Left ventricle myocardium inferior (tissue), 1 donor: ENCODE data around the gene SH2D7. TPM values are rescaled to one million over a fixed set of nuclear protein-coding genes. Genes with fewer than 3 reads are reported as not detected.

Experiments
- DNase-seq: peaks from one replicate; pipeline ENCODE4 v3.0.0-alpha.2; 2020
- H3K27ac ChIP-seq: fragments of 200-600 bp; replicated peaks from 2 replicates; pipeline ENCODE4 v1.8.0; 2021
- H3K27me3 ChIP-seq: fragments of 200-600 bp; 2 replicates; pipeline ENCODE4 v1.8.0; 2021; ENCODE audit warnings: low read depth
- H3K36me3 ChIP-seq: fragments of 200-600 bp; 2 replicates; pipeline ENCODE4 v1.8.0; 2021
- H3K4me1 ChIP-seq: fragments of 200-600 bp; 2 replicates; pipeline ENCODE4 v1.8.0; 2021
- H3K4me3 ChIP-seq: fragments of 200-600 bp; 2 replicates; pipeline ENCODE4 v1.8.0; 2021; ENCODE audit warnings: mild to moderate bottlenecking, moderate library complexity
- H3K9me3 ChIP-seq: fragments of 200-600 bp; replicated peaks from 2 replicates; pipeline ENCODE4 v1.8.0; 2021
- CTCF ChIP-seq: fragments of 200-600 bp; IDR thresholded peaks from 2 replicates; pipeline ENCODE4 v1.8.0; 2021; ENCODE audit warnings: antibody characterized with exemption, mild to moderate bottlenecking, borderline replicate concordance
- intact Hi-C: fragments of 100-400 bp; cut with micrococcal nuclease; formaldehyde crosslinking; loops from one replicate; pipeline ENCODE4 v1.11.0; 2022
- total RNA-seq: library from RNA; stranded (reverse); fragmentation: NEBNext Ultra II Directional; extraction: Animal tissue kit (Norgen Biotek cat#: 25700); gene quantifications from one replicate; pipeline ENCODE4 v1.2.1, GENCODE V29; 2021
- donor health status: DM: no; HTN: yes; CAD: no; lungs with severe emphysema.

Gene SH2D7
- total RNA-seq, 1 donor from 2014 or later: not detected

GRCh38 chr15:78077053-78077870 lies 15.1 kb upstream of the SH2D7 start, which contains the start of gene TBC1D2B:
Gene TBC1D2B, minus strand, starts transcription at chr15:78077711. Its CDS starts 59 bp downstream, at chr15:78077652.
- H3K4me1 ChIP-seq: peaks cover 53% of the 10 kb centered on the region
- peak; percentile 72 for DNase-seq

GRCh38 chr15:78077871-78078210 lies 14.5 kb upstream of the SH2D7 start:
- no peaks in the 10 kb centered on the region for H3K27me3 ChIP-seq
- no peak for DNase-seq
- no peaks in the 10 kb centered on the region for H3K36me3 ChIP-seq
- intact Hi-C loops: no loop called here
- no peak for TF ChIP-seq CTCF
- peak overlapping the region; percentile 94 for H3K4me3 ChIP-seq
- H3K9me3 ChIP-seq: no peaks in the 10 kb centered on the region
- peaks cover 47% of the 10 kb centered on the region for H3K4me1 ChIP-seq
- peak overlapping the region; percentile 95 for H3K27ac ChIP-seq

More at GRCh38 chr15:78077053-78077870, 15.1 kb upstream of the SH2D7 start, which contains the start of gene TBC1D2B:
- TF ChIP-seq CTCF: peak; percentile 6
- H3K36me3 ChIP-seq: no peaks in the 10 kb centered on the region
- H3K9me3 ChIP-seq: no peaks in the 10 kb centered on the region
- H3K27me3 ChIP-seq: no peaks in the 10 kb centered on the region
- peak within 1 kb of the TSS; percentile 95 for H3K27ac ChIP-seq
- intact Hi-C loops: no loop called here
- H3K4me3 ChIP-seq: peak within 1 kb of the TSS; percentile 94

GRCh38 chr15:78079298-78080087 lies 12.9 kb upstream of the SH2D7 start:
- DNase-seq: no peak
- Histone ChIP-seq H3K27ac (no peak overlapping the region), H3K27me3 (no peaks in the 10 kb centered on the region), H3K4me3 (no peak overlapping the region), H3K36me3 (no peaks in the 10 kb centered on the region), H3K4me1 (peaks cover 38% of the 10 kb centered on the region), H3K9me3 (no peaks in the 10 kb centered on the region)
- no peak for TF ChIP-seq CTCF
- intact Hi-C loops: no loop called here

GRCh38 chr15:78080088-78080460 lies 12.3 kb upstream of the SH2D7 start:
- TF ChIP-seq CTCF: no peak
- intact Hi-C loops: no loop called here
- no peak overlapping the region for H3K27ac ChIP-seq
- H3K9me3 ChIP-seq: no peaks in the 10 kb centered on the region
- H3K4me1 ChIP-seq: peaks cover 37% of the 10 kb centered on the region
- no peaks in the 10 kb centered on the region for H3K27me3 ChIP-seq
- no peak overlapping the region for H3K4me3 ChIP-seq
- DNase-seq: no peak
- no peaks in the 10 kb centered on the region for H3K36me3 ChIP-seq

GRCh38 chr15:78082106-78082742 lies 10.1 kb upstream of the SH2D7 start:
- Histone ChIP-seq H3K36me3 (no peaks in the 10 kb centered on the region), H3K9me3 (no peaks in the 10 kb centered on the region), H3K27me3 (no peaks in the 10 kb centered on the region), H3K27ac (no peak overlapping the region), H3K4me3 (no peak overlapping the region), H3K4me1 (peaks cover 15% of the 10 kb centered on the region)
- no peak for TF ChIP-seq CTCF
- intact Hi-C loops: no loop called here
- no peak for DNase-seq
